SU-DHL-6 (cell line): Measurements from ENCODE around the gene TAB2.

Experiments used
- CTCF ChIP-seq: fragments of 200-600 bp; sonication (generic); IDR thresholded peaks from one replicate; pipeline ENCODE4 v1.5.1; 2017; ENCODE audit warnings: antibody characterized with exemption, mild to moderate bottlenecking, low read length, moderate library complexity; ENCODE audit not compliant: insufficient read depth, poor library complexity, severe bottlenecking
- EZH2phosphoT487 ChIP-seq: fragments of 200-600 bp; sonication (generic), shearing (Covaris generic); conservative IDR thresholded peaks from 2 replicates; pipeline ENCODE4 v1.6.1; 2018; ENCODE audit warnings: mild to moderate bottlenecking, antibody characterized with exemption, low read length, moderate library complexity, mixed read lengths

GRCh38 chr6:149328083-149328482, 10.6 kb downstream of the TAB2 start:
- TF ChIP-seq CTCF (no peak), EZH2phosphoT487 (no peak)
